ENCODE measurements around the gene THY1. TPM values are rescaled to one million over a fixed set of nuclear protein-coding genes. Genes with fewer than 3 reads are reported as not detected.
"Not testable (repeated sequence)": the region's sequence is repeated elsewhere in the genome, so short reads cannot be mapped to it uniquely, and the experiment has no call there.

THY1 gene
- total RNA-seq, 1 donor from 2014 or later, result 3.5 TPM

DNA sequence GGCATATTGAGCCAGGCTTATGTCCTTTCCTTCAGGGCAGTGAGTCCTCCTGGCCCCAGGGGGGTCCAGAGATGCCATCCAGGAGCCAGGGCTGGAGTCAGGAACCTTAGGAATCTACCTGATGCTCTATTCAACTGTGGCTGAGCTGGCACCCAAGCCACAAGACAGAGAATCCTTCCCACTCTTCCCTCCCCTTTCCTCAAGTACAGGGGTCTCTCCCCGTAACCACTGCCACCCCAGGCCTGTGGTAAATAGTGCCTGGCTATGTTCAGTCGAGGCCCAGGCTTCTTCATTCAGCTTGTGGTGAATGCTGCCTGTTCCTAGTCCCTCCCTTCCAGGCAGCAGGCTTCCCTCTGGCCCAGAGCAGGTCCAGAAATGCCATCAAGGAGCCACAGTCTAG lies 45.5 kb upstream of the THY1 start:
- intact Hi-C loops (cut with DNase I), result no loop called here
- Histone ChIP-seq H3K27me3 (no peaks in the 10 kb centered on the region), H3K4me3 (no peak overlapping the region), H3K9me3 (peaks cover 0 to 17% of the 10 kb centered on the region in 2 donors), H3K27ac (no peak overlapping the region), H3K36me3 (no peaks in the 10 kb centered on the region), H3K4me1 (no peaks in the 10 kb centered on the region)
- TF ChIP-seq, protein P1, sequence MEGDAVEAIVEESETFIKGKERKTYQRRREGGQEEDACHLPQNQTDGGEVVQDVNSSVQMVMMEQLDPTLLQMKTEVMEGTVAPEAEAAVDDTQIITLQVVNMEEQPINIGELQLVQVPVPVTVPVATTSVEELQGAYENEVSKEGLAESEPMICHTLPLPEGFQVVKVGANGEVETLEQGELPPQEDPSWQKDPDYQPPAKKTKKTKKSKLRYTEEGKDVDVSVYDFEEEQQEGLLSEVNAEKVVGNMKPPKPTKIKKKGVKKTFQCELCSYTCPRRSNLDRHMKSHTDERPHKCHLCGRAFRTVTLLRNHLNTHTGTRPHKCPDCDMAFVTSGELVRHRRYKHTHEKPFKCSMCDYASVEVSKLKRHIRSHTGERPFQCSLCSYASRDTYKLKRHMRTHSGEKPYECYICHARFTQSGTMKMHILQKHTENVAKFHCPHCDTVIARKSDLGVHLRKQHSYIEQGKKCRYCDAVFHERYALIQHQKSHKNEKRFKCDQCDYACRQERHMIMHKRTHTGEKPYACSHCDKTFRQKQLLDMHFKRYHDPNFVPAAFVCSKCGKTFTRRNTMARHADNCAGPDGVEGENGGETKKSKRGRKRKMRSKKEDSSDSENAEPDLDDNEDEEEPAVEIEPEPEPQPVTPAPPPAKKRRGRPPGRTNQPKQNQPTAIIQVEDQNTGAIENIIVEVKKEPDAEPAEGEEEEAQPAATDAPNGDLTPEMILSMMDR (IDR thresholded peaks at IDR 0.05), result no peak
- no peak for DNase-seq (ENCODE audit: low spot score in 2 of 2)

DNA sequence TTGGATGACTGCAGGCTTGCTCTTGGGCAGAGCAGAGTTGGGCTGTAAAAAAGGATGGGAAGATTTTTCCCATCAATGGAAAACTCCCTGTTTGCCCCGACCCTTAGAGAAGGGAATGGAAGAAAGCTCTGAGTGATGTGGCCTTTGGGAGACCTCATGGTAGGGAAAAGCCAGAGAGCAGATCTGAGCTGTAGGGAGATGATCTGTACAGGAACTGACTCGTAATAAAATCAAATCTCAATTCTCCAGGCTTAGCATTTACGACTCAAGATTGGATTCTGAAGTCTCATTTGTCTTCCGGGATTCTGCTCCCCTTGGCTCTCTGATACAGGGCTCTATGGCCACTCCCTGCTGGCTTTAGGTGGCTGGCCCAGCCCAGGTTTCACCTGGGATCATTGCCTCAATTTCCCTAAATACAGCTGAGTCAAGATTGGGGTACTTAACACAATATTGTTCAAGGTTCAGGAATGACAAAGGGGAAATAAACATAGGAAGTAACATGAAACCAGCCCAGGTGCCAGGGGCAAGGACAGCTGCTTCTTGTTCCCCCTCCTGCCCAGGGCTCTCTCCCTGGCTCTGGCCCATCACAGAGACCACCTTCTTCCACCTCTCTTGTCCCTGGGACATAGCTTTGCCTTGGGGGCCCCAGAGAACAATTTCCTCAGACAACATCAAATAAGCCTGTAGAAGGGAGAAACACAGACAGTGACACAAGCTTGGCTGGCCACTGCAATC lies 38.4 kb upstream of the THY1 start:
- TF ChIP-seq, protein P1 (IDR thresholded peaks at IDR 0.05), result no peak
- Histone ChIP-seq H3K4me3 (no peak overlapping the region), H3K27me3 (no peaks in the 10 kb centered on the region), H3K27ac (no peak overlapping the region), H3K9me3 (peaks cover 0 to 9% of the 10 kb centered on the region in 2 donors), H3K36me3 (no peaks in the 10 kb centered on the region), H3K4me1 (no peaks in the 10 kb centered on the region)
- DNase-seq (ENCODE audit: low spot score in 2 of 2), result no peak
- intact Hi-C loops (cut with DNase I), result no loop called here

DNA sequence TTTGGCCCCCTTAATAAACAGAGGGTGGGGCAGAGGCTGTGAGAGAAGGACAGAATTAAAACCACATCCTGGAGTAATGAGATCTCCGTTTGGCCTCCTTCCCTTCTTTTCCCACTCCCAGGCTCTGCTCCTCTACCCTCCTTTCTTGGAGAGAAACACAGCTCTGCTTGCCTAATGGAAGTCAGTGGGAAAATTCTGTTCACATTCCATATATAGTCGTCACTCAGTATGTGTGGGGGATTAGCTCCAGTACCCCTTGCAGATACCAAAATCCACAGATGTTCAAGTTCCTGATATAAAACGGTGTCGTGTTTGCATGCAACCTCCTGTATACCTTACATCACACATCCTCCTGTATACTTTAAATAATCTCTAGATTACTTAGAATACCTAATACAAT lies 37.6 kb upstream of the THY1 start:
- no peak for DNase-seq (ENCODE audit: low spot score in 2 of 2)
- TF ChIP-seq, protein P1 (IDR thresholded peaks at IDR 0.05), result no peak
- no peaks in the 10 kb centered on the region for H3K27me3 ChIP-seq
- H3K4me1 ChIP-seq, result no peaks in the 10 kb centered on the region
- H3K36me3 ChIP-seq, result no peaks in the 10 kb centered on the region
- no peak overlapping the region for H3K4me3 ChIP-seq
- H3K9me3 ChIP-seq, result peaks cover 0 to under 1% of the 10 kb centered on the region in 2 donors
- no peak overlapping the region for H3K27ac ChIP-seq
- intact Hi-C loops (cut with DNase I), result no loop called here

DNA sequence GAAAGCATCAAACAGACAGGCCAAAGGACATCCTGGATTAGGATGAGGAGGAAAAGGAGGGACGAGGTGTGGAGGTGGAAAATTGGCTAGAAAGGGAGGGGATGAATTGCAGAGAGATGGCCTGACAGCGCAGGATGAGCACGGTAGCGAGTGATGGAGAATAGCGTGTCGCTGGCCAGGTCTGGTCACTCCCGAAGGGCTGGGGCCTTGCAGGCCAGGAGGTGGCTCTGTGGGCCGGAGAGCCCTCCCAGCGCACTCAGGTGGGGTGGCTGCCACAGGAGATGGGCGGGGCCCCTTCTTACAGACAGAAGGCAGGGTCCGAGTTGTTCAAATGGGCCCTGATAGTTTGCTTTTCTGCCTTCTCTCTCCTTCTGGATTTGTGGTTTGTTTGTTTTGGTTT lies 37.1 kb upstream of the THY1 start:
- no peak overlapping the region for H3K27ac ChIP-seq
- H3K9me3 ChIP-seq, result no peaks in the 10 kb centered on the region
- H3K27me3 ChIP-seq, result no peaks in the 10 kb centered on the region
- intact Hi-C loops (cut with DNase I), result no loop called here
- TF ChIP-seq, protein P1 (IDR thresholded peaks at IDR 0.05), result no peak
- no peak overlapping the region for H3K4me3 ChIP-seq
- H3K36me3 ChIP-seq, result no peaks in the 10 kb centered on the region
- DNase-seq (ENCODE audit: low spot score in 2 of 2), result no peak
- H3K4me1 ChIP-seq, result no peaks in the 10 kb centered on the region

DNA sequence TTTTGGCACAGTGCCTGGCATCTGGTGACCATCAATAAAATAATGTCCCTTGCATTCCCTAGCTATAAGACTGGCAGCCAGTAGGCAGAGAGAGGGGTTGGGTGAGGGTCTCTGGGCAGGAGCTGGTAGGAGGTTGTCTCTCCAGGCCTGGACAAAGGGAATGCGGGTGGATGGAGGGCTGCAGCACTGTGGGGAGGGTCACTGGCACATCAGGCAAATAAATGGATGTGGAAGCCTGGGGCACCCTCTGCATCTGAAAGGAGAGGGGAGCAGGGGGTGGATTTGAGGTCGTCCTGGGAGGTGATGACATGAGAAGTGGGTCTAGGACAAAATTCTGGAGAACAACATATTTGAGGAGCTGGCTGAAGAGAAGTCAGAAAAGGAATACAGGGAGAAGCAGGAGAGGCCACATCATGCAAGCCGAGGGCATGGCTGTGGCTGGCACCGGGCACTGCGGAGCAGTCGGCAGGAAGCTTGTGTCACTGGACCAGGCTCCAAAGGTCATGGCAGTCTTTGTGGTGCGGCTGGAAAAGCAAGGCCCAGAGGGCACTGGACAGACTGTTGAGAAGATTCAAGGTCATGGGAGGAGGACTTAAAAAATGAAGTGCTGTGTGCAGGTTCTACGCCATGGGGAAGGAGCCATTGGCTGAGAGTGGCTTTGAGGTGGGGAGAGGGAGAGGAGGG lies 36.5 kb upstream of the THY1 start:
- H3K4me1 ChIP-seq, result no peaks in the 10 kb centered on the region
- TF ChIP-seq, protein P1 (IDR thresholded peaks at IDR 0.05), result no peak
- H3K27me3 ChIP-seq, result no peaks in the 10 kb centered on the region
- intact Hi-C loops (cut with DNase I), result no loop called here
- H3K36me3 ChIP-seq, result no peaks in the 10 kb centered on the region
- H3K9me3 ChIP-seq, result no peaks in the 10 kb centered on the region
- no peak overlapping the region for H3K27ac ChIP-seq
- no peak for DNase-seq (ENCODE audit: low spot score in 2 of 2)
- no peak overlapping the region for H3K4me3 ChIP-seq

DNA sequence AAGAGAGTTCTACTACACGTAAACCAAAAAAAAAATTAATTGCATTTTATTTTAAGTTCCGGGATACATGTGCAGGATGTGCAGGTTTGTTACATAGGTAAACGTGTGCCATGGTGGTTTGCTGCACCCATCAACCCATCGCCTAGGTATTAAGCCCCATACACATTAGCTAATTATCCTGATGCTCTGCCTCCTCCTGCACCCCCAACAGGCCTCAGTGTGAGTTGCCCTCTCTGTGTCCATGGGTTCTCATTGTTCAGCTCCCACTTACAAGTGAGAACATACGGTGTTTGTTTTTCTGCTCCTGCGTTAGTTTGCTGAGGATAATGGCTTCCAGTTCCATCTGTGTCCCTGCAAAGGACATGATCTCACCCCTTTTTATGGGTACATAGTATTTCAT lies 32.7 kb upstream of the THY1 start:
- H3K4me3 ChIP-seq; H3K27ac ChIP-seq; H3K9me3 ChIP-seq; H3K4me1 ChIP-seq; DNase-seq (ENCODE audit: low spot score in 2 of 2); H3K27me3 ChIP-seq; H3K36me3 ChIP-seq; intact Hi-C loops (cut with DNase I): not testable (repeated sequence)

DNA sequence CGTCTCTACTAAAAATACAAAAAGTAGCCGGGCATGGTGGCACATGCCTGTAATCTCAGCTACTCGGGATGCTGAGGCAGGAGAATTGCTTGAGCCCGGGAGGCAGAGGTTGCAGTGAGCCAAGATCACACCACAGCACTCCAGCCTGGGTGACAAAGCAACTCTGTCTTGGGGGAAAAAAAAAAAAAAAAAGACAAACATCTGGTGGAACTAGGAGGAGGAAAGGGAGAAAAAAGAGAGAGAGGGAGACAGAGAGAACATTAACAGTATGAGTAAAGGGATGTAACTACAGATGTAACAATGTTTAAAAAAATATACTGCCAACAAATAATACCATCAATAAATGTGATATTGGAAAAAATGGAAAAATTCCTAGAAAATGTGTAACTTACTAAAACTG lies 32.3 kb upstream of the THY1 start:
- H3K36me3 ChIP-seq; H3K4me1 ChIP-seq; H3K9me3 ChIP-seq; intact Hi-C loops (cut with DNase I); H3K27ac ChIP-seq; H3K4me3 ChIP-seq; DNase-seq (ENCODE audit: low spot score in 2 of 2); H3K27me3 ChIP-seq: not testable (repeated sequence)

All from ascending aorta (tissue), 2 donors.